ENCODE data around the gene SMIM31. TPM values are rescaled to one million over a fixed set of nuclear protein-coding genes. Genes with fewer than 3 reads are reported as not detected.

Gene SMIM31
- polyA plus RNA-seq, 3 donors, result not detected

DNA sequence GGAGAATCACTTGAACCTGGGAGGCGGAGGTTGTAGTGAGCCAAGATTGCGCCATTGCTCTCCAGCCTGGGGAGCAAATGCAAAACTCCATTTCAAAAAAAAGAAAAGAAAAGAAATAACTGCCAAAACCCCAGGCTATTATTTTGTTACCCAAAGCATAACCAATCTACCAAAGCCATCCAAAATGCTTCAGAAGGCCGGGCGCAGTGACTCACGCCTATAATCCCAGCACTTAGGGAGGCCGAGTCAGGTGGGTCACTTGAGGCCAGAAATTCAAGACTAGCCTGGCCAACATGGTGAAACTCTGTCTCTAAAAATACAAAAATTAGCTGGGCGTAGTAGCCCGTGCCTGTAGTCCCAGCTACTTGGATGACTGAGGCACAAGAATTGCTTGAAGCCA lies 49.8 kb downstream of the SMIM31 start:
- H3K4me3 ChIP-seq (replicated peaks in 1 of 3; ENCODE audit: low read depth in 2 of 3, low read length in 3 of 3), result no peak overlapping the region
- no peaks in the 10 kb centered on the region for H3K36me3 ChIP-seq (replicated peaks in 1 of 2; ENCODE audit: control insufficient read depth in 1 of 2, insufficient read depth in 2 of 2, low read length in 2 of 2)
- no peaks in the 10 kb centered on the region for H3K9me3 ChIP-seq (replicated peaks in 1 of 2; ENCODE audit: control insufficient read depth in 1 of 2, insufficient read depth in 1 of 2, low read length in 2 of 2)
- H3K4me1 ChIP-seq (ENCODE audit: control insufficient read depth in 1 of 2, insufficient read depth in 2 of 2, low read length in 2 of 2), result no peaks in the 10 kb centered on the region
- Mint-ChIP-seq H3K4me1 (no peaks in the 10 kb centered on the region), H3K9me3 (peaks cover 0 to 4% (median 0%) of the 10 kb centered on the region in 7 donors), H3K27ac (no peak overlapping the region), H3K27me3 (ENCODE audit: low read depth in 3 of 3) (peaks cover 0 to 8% (median 0%) of the 10 kb centered on the region in 3 donors), H3K36me3 (no peaks in the 10 kb centered on the region), H3K4me3 (no peak overlapping the region)
- intact Hi-C loops (cut with micrococcal nuclease), result no loop called here
- H3K27ac ChIP-seq (ENCODE audit: low read depth in 1 of 2, low read length in 2 of 2), result no peak overlapping the region
- H3K27me3 ChIP-seq (ENCODE audit: control insufficient read depth in 2 of 2, insufficient read depth in 2 of 2, low read length in 2 of 2), result no peaks in the 10 kb centered on the region
- H3K4me2 ChIP-seq (replicated peaks; ENCODE audit: extremely low read depth, low read length, poor library complexity, severe bottlenecking), result no peak overlapping the region
- H3K79me2 ChIP-seq (ENCODE audit: insufficient read depth, low read length), result no peaks in the 10 kb centered on the region
- no peak overlapping the region for H3K9ac ChIP-seq (ENCODE audit: insufficient read depth, low read length, poor library complexity, severe bottlenecking)
- no peaks in the 10 kb centered on the region for H4K20me1 ChIP-seq (ENCODE audit: insufficient read depth, low read length)
- TF ChIP-seq, protein P1, sequence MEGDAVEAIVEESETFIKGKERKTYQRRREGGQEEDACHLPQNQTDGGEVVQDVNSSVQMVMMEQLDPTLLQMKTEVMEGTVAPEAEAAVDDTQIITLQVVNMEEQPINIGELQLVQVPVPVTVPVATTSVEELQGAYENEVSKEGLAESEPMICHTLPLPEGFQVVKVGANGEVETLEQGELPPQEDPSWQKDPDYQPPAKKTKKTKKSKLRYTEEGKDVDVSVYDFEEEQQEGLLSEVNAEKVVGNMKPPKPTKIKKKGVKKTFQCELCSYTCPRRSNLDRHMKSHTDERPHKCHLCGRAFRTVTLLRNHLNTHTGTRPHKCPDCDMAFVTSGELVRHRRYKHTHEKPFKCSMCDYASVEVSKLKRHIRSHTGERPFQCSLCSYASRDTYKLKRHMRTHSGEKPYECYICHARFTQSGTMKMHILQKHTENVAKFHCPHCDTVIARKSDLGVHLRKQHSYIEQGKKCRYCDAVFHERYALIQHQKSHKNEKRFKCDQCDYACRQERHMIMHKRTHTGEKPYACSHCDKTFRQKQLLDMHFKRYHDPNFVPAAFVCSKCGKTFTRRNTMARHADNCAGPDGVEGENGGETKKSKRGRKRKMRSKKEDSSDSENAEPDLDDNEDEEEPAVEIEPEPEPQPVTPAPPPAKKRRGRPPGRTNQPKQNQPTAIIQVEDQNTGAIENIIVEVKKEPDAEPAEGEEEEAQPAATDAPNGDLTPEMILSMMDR (IDR thresholded peaks at IDR 0.05), result no peak
- DNase-seq, result no peak
- 91% methylated on average over 8 of the region's 8 CpGs for WGBS (ENCODE audit: insufficient coverage)
- H2AFZ ChIP-seq (ENCODE audit: insufficient read depth, low read depth, low read length, poor library complexity, severe bottlenecking), result no peak overlapping the region

DNA sequence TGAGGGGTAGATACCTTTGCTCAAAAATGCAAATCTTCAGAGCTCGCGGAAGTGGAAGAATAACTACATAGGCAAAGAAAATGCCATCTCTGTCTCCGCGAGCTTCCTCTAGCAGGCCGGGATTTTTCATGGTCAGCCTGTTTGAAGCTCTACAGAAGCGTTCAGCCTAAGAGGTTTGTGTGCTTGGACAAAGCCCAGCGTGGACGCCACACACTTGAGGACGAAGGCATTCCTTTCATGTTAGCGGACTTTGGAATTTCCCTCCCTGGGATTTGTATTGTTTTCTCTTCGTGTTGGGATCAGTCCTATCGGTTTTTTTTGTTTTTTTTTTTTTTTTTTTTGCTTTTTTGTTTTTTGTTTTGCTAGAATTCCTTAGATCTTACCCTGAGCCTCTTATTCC lies 53.7 kb downstream of the SMIM31 start:
- Histone ChIP-seq H2AFZ (ENCODE audit: insufficient read depth, low read depth, low read length, poor library complexity, severe bottlenecking) (no peak overlapping the region), H3K4me1 (ENCODE audit: control insufficient read depth in 1 of 2, insufficient read depth in 2 of 2, low read length in 2 of 2) (no peaks in the 10 kb centered on the region), H3K36me3 (replicated peaks in 1 of 2; ENCODE audit: control insufficient read depth in 1 of 2, insufficient read depth in 2 of 2, low read length in 2 of 2) (no peaks in the 10 kb centered on the region), H3K9me3 (replicated peaks in 1 of 2; ENCODE audit: control insufficient read depth in 1 of 2, insufficient read depth in 1 of 2, low read length in 2 of 2) (no peaks in the 10 kb centered on the region), H3K27me3 (ENCODE audit: control insufficient read depth in 2 of 2, insufficient read depth in 2 of 2, low read length in 2 of 2) (no peaks in the 10 kb centered on the region), H3K4me2 (replicated peaks; ENCODE audit: extremely low read depth, low read length, poor library complexity, severe bottlenecking) (no peak overlapping the region), H3K79me2 (ENCODE audit: insufficient read depth, low read length) (no peaks in the 10 kb centered on the region), H3K27ac (ENCODE audit: low read depth in 1 of 2, low read length in 2 of 2) (no peak overlapping the region), H3K9ac (ENCODE audit: insufficient read depth, low read length, poor library complexity, severe bottlenecking) (no peak overlapping the region), H4K20me1 (ENCODE audit: insufficient read depth, low read length) (no peaks in the 10 kb centered on the region), H3K4me3 (replicated peaks in 1 of 3; ENCODE audit: low read depth in 2 of 3, low read length in 3 of 3) (no peak overlapping the region)
- no peak overlapping the region for H3K4me3 Mint-ChIP-seq
- intact Hi-C loops (cut with micrococcal nuclease), result no loop called here
- H3K27me3 Mint-ChIP-seq (ENCODE audit: low read depth in 3 of 3), result peaks cover 0 to 3% (median 0%) of the 10 kb centered on the region in 3 donors
- peaks cover 0 to 8% (median 0%) of the 10 kb centered on the region in 7 donors for H3K9me3 Mint-ChIP-seq
- TF ChIP-seq, protein P1 (IDR thresholded peaks at IDR 0.05), result no peak
- DNase-seq, result no peak
- no peaks in the 10 kb centered on the region for H3K4me1 Mint-ChIP-seq
- 84% methylated on average over 9 of the region's 12 CpGs for WGBS (ENCODE audit: insufficient coverage)
- no peaks in the 10 kb centered on the region for H3K36me3 Mint-ChIP-seq
- H3K27ac Mint-ChIP-seq, result no peak overlapping the region
